ENCODE measurements around the gene TUBGCP2.
A peak's percentile ranks its signal among the peaks of the same experiment; 100 is the strongest.
"Not testable (repeated sequence)": the region's sequence is repeated elsewhere in the genome, so short reads cannot be mapped to it uniquely, and the experiment has no call there.

Gene TUBGCP2

GRCh38 chr10:133267829-133268228 lies 40.8 kb downstream of the TUBGCP2 start:
- H3K27ac ChIP-seq (ENCODE audit: low read depth, low read length) = no peak overlapping the region
- 90% methylated on average over 22 of the region's 22 CpGs for WGBS
- no peak overlapping the region for H3K4me3 ChIP-seq (ENCODE audit: low read length)
- no peak overlapping the region for H3K9ac ChIP-seq (ENCODE audit: low read depth, low read length)
- H3K36me3 ChIP-seq (ENCODE audit: insufficient read depth, low read length) = no peaks in the 10 kb centered on the region
- H3K4me1 ChIP-seq (ENCODE audit: insufficient read depth, low read length) = no peaks in the 10 kb centered on the region
- no peaks in the 10 kb centered on the region for H3K9me3 ChIP-seq (ENCODE audit: insufficient read depth, low read depth, low read length)
- peaks cover 8% of the 10 kb centered on the region for H3K27me3 ChIP-seq (ENCODE audit: insufficient read depth, low read length)

GRCh38 chr10:133267293-133267692 lies 41.4 kb downstream of the TUBGCP2 start:
- Histone ChIP-seq H3K27me3 (ENCODE audit: insufficient read depth, low read length) (peaks cover 13% of the 10 kb centered on the region), H3K4me3 (ENCODE audit: low read length) (no peak overlapping the region), H3K4me1 (ENCODE audit: insufficient read depth, low read length) (0 out of 2 replicates have a peak, but pooled peaks cover 4% of the 10 kb centered on the region), H3K27ac (ENCODE audit: low read depth, low read length) (no peak overlapping the region), H3K9me3 (ENCODE audit: insufficient read depth, low read depth, low read length) (no peaks in the 10 kb centered on the region), H3K9ac (ENCODE audit: low read depth, low read length) (no peak overlapping the region), H3K36me3 (ENCODE audit: insufficient read depth, low read length) (no peaks in the 10 kb centered on the region)
- 85% methylated on average over 14 of the region's 14 CpGs for WGBS

GRCh38 chr10:133266056-133266795 lies 42.4 kb downstream of the TUBGCP2 start:
- no peaks in the 10 kb centered on the region for H3K9me3 ChIP-seq (ENCODE audit: insufficient read depth, low read depth, low read length)
- H3K4me1 ChIP-seq (ENCODE audit: insufficient read depth, low read length) = 0 out of 2 replicates have a peak, but pooled peaks cover 8% of the 10 kb centered on the region
- WGBS = 95% methylated on average over 21 of the region's 21 CpGs
- H3K4me3 ChIP-seq (ENCODE audit: low read length) = no peak overlapping the region
- no peak overlapping the region for H3K9ac ChIP-seq (ENCODE audit: low read depth, low read length)
- peaks cover 17% of the 10 kb centered on the region for H3K27me3 ChIP-seq (ENCODE audit: insufficient read depth, low read length)
- H3K27ac ChIP-seq (ENCODE audit: low read depth, low read length) = no peak overlapping the region
- H3K36me3 ChIP-seq (ENCODE audit: insufficient read depth, low read length) = no peaks in the 10 kb centered on the region

- not testable (repeated sequence) for H3K9me3 ChIP-seq (ENCODE audit: insufficient read depth, low read depth, low read length); H3K4me1 ChIP-seq (ENCODE audit: insufficient read depth, low read length); H3K27ac ChIP-seq (ENCODE audit: low read depth, low read length); H3K4me3 ChIP-seq (ENCODE audit: low read length); H3K9ac ChIP-seq (ENCODE audit: low read depth, low read length); H3K36me3 ChIP-seq (ENCODE audit: insufficient read depth, low read length)
- peaks cover 19% of the 10 kb centered on the region for H3K27me3 ChIP-seq (ENCODE audit: insufficient read depth, low read length)
- WGBS = 76% methylated on average over 10 of the region's 10 CpGs
Observed at GRCh38 chr10:133265052-133265451, 43.6 kb downstream of the TUBGCP2 start.

GRCh38 chr10:133264461-133264860 lies 44.2 kb downstream of the TUBGCP2 start:
- Histone ChIP-seq H3K9me3 (ENCODE audit: insufficient read depth, low read depth, low read length) (no peaks in the 10 kb centered on the region), H3K4me3 (ENCODE audit: low read length) (no peak overlapping the region), H3K27ac (ENCODE audit: low read depth, low read length) (no peak overlapping the region), H3K9ac (ENCODE audit: low read depth, low read length) (no peak overlapping the region), H3K4me1 (ENCODE audit: insufficient read depth, low read length) (0 out of 2 replicates have a peak, but pooled peaks cover 10% of the 10 kb centered on the region), H3K36me3 (ENCODE audit: insufficient read depth, low read length) (no peaks in the 10 kb centered on the region), H3K27me3 (ENCODE audit: insufficient read depth, low read length) (peaks cover 19% of the 10 kb centered on the region)
- 82% methylated on average over 9 of the region's 9 CpGs for WGBS

- Histone ChIP-seq H3K27ac (ENCODE audit: low read depth, low read length) (no peak overlapping the region), H3K4me1 (ENCODE audit: insufficient read depth, low read length) (0 out of 2 replicates have a peak, but pooled peaks cover 10% of the 10 kb centered on the region), H3K9ac (ENCODE audit: low read depth, low read length) (no peak overlapping the region), H3K9me3 (ENCODE audit: insufficient read depth, low read depth, low read length) (no peaks in the 10 kb centered on the region), H3K4me3 (ENCODE audit: low read length) (no peak overlapping the region), H3K27me3 (ENCODE audit: insufficient read depth, low read length) (peaks cover 19% of the 10 kb centered on the region), H3K36me3 (ENCODE audit: insufficient read depth, low read length) (no peaks in the 10 kb centered on the region)
- WGBS = 83% methylated on average over 10 of the region's 10 CpGs
Observed at GRCh38 chr10:133263674-133264073, 45.0 kb downstream of the TUBGCP2 start.

- WGBS = 85% methylated on average over 14 of the region's 14 CpGs
- peaks cover 19% of the 10 kb centered on the region for H3K27me3 ChIP-seq (ENCODE audit: insufficient read depth, low read length)
- no peaks in the 10 kb centered on the region for H3K9me3 ChIP-seq (ENCODE audit: insufficient read depth, low read depth, low read length)
- no peak overlapping the region for H3K9ac ChIP-seq (ENCODE audit: low read depth, low read length)
- H3K27ac ChIP-seq (ENCODE audit: low read depth, low read length) = no peak overlapping the region
- H3K4me1 ChIP-seq (ENCODE audit: insufficient read depth, low read length) = 0 out of 2 replicates have a peak, but pooled peaks cover 10% of the 10 kb centered on the region
- no peaks in the 10 kb centered on the region for H3K36me3 ChIP-seq (ENCODE audit: insufficient read depth, low read length)
- no peak overlapping the region for H3K4me3 ChIP-seq (ENCODE audit: low read length)
Observed at GRCh38 chr10:133262696-133263095, 46.0 kb downstream of the TUBGCP2 start.

GRCh38 chr10:133261726-133262325 lies 46.8 kb downstream of the TUBGCP2 start:
- H3K4me1 ChIP-seq (ENCODE audit: insufficient read depth, low read length) = peaks cover 13% of the 10 kb centered on the region; the same call in 1 of the 2 replicates

GRCh38 chr10:133260895-133261725 lies 47.6 kb downstream of the TUBGCP2 start:
- Histone ChIP-seq H3K4me3 (ENCODE audit: low read length) (peak overlapping the region; percentile 62), H3K27me3 (ENCODE audit: insufficient read depth, low read length) (peaks cover 19% of the 10 kb centered on the region), H3K4me1 (ENCODE audit: insufficient read depth, low read length) (peaks cover 13% of the 10 kb centered on the region; the same call in 1 of the 2 replicates), H3K36me3 (ENCODE audit: insufficient read depth, low read length) (no peaks in the 10 kb centered on the region), H3K9ac (ENCODE audit: low read depth, low read length) (peak overlapping the region; percentile 47), H3K27ac (ENCODE audit: low read depth, low read length) (no peak overlapping the region), H3K9me3 (ENCODE audit: insufficient read depth, low read depth, low read length) (no peaks in the 10 kb centered on the region)
- 36% methylated on average over 48 of the region's 50 CpGs for WGBS

More at GRCh38 chr10:133261726-133262325, 46.8 kb downstream of the TUBGCP2 start:
- H3K9ac ChIP-seq (ENCODE audit: low read depth, low read length) = peak overlapping the region; percentile 47
- H3K4me3 ChIP-seq (ENCODE audit: low read length) = peak overlapping the region; percentile 62
- peaks cover 19% of the 10 kb centered on the region for H3K27me3 ChIP-seq (ENCODE audit: insufficient read depth, low read length)
- no peak overlapping the region for H3K27ac ChIP-seq (ENCODE audit: low read depth, low read length)
- H3K9me3 ChIP-seq (ENCODE audit: insufficient read depth, low read depth, low read length) = no peaks in the 10 kb centered on the region
- no peaks in the 10 kb centered on the region for H3K36me3 ChIP-seq (ENCODE audit: insufficient read depth, low read length)
- under 1% methylated on average over 78 of the region's 79 CpGs for WGBS

GRCh38 chr10:133259602-133259989 lies 49.1 kb downstream of the TUBGCP2 start:
- H3K36me3 ChIP-seq (ENCODE audit: insufficient read depth, low read length) = no peaks in the 10 kb centered on the region
- peaks cover 19% of the 10 kb centered on the region for H3K27me3 ChIP-seq (ENCODE audit: insufficient read depth, low read length)
- H3K4me1 ChIP-seq (ENCODE audit: insufficient read depth, low read length) = peaks cover 13% of the 10 kb centered on the region; the same call in 1 of the 2 replicates
- no peak overlapping the region for H3K9ac ChIP-seq (ENCODE audit: low read depth, low read length)
- no peaks in the 10 kb centered on the region for H3K9me3 ChIP-seq (ENCODE audit: insufficient read depth, low read depth, low read length)
- WGBS = 82% methylated on average over 12 of the region's 12 CpGs
- H3K27ac ChIP-seq (ENCODE audit: low read depth, low read length) = no peak overlapping the region
- no peak overlapping the region for H3K4me3 ChIP-seq (ENCODE audit: low read length)

Data from HUES64 (cell line).